Peyer's patch (tissue), 4 donors: Measurements from ENCODE around the gene CREB3. TPM values are rescaled to one million over a fixed set of nuclear protein-coding genes. Genes with fewer than 3 reads are reported as not detected.
A peak's percentile ranks its signal among the peaks of the same experiment; 100 is the strongest.

Source experiments
- DNase-seq, 3 donors: peaks; one replicate each; pipeline ENCODE4 v3.0.0-alpha.2; 2017 to 2019
- H3K27ac ChIP-seq, 4 donors: fragments of 200-600 bp; sonication (generic); one replicate each; pipeline ENCODE4 v1.5.1; 2016 to 2019
- H3K27me3 ChIP-seq, 2 donors: fragments of 200-600 bp; sonication (generic); one replicate each; pipeline ENCODE4 v1.5.1; 2019
- H3K36me3 ChIP-seq, 3 donors: fragments of 200-600 bp; sonication (generic); one replicate each; pipeline ENCODE4 v1.5.1; 2016 to 2019
- H3K4me1 ChIP-seq, 4 donors: fragments of 200-600 bp; sonication (generic); one replicate each; pipeline ENCODE4 v1.5.1; 2016 to 2019
- H3K4me3 ChIP-seq, 4 donors: fragments of 200-600 bp; sonication (generic); 1 replicate in 3 of 4; 2 replicates in 1 of 4; pipeline ENCODE4 v1.5.1; 2016 to 2019; ENCODE audit warnings: mild to moderate bottlenecking in 1 of 4
- H3K9me3 ChIP-seq, 4 donors: fragments of 200-600 bp; sonication (generic); one replicate each; pipeline ENCODE4 v1.5.1; 2016 to 2019; ENCODE audit warnings: mild to moderate bottlenecking in 1 of 4
- POLR2A ChIP-seq, 2 donors: fragments of 450-650 bp; IDR thresholded peaks; one replicate each; pipeline ENCODE4 v1.5.1; 2017; ENCODE audit warnings: antibody characterized with exemption in 2 of 2, mild to moderate bottlenecking in 2 of 2, moderate library complexity in 2 of 2
- total RNA-seq, 4 donors: library from RNA; depleted of rRNA; stranded (reverse); fragments of >200 nt; gene quantifications; one replicate each; pipeline ENCODE4 v1.1.0, GENCODE V29; 2016
- TF ChIP-seq, protein P1 (sequence below), 6 experiments: fragments of 450-650 bp in 4 of 6; fragments of 200-600 bp in 2 of 6; sonication (generic) in 1 of 6; IDR thresholded peaks; one replicate each; pipeline ENCODE4 v1.5.1; 2017 to 2019; ENCODE audit warnings: antibody characterized with exemption in 6 of 6, mild to moderate bottlenecking in 3 of 6, moderate library complexity in 1 of 6

CREB3 gene
- total RNA-seq, 4 donors from 2014 or later: 19.8 to 34.3 (median 28.5) TPM

DNA sequence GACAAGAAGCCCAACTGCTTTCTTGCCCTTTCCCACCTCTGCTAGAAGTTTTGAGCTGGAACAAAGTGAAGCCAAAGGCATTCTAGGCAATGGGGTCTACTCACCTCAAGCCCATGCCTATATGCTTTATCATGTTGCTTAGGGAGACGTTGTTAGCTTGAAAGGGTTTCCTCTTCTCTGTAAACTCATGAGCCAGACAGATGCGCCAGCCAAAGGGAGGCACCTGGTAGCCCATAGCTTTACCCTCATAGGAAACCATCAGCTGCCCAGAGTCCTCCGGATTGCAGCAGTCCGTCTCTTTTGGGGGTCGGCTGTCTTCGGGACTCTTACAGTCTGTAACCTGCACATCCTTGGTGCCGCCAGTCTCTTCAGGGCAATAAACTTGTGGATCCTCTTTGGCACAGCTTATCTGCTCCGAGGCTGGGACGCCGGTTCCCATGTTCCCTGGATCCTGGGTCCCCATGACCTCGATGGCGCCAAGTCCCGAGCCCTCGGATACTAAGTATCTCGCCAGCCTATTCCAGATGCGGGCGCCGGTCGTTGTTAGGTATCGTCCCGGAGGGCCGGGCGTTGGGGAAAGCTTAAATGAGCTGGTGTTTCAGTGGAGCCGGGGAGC lies 15.9 kb downstream of the CREB3 start:
- Histone ChIP-seq H3K4me3 (peak overlapping the region; percentile 90 to 96 (median 94)), H3K27ac (peak overlapping the region; percentile 97 to 99 (median 97)), H3K9me3 (no peaks in the 10 kb centered on the region), H3K27me3 (no peaks in the 10 kb centered on the region), H3K4me1 (peaks cover 0 to 52% (median 17%) of the 10 kb centered on the region in 4 donors), H3K36me3 (peaks cover 0 to 47% (median 0%) of the 10 kb centered on the region in 3 donors)
- DNase-seq: no peak
- no peak for TF ChIP-seq POLR2A (IDR thresholded peaks at IDR 0.05)
- TF ChIP-seq, protein P1, sequence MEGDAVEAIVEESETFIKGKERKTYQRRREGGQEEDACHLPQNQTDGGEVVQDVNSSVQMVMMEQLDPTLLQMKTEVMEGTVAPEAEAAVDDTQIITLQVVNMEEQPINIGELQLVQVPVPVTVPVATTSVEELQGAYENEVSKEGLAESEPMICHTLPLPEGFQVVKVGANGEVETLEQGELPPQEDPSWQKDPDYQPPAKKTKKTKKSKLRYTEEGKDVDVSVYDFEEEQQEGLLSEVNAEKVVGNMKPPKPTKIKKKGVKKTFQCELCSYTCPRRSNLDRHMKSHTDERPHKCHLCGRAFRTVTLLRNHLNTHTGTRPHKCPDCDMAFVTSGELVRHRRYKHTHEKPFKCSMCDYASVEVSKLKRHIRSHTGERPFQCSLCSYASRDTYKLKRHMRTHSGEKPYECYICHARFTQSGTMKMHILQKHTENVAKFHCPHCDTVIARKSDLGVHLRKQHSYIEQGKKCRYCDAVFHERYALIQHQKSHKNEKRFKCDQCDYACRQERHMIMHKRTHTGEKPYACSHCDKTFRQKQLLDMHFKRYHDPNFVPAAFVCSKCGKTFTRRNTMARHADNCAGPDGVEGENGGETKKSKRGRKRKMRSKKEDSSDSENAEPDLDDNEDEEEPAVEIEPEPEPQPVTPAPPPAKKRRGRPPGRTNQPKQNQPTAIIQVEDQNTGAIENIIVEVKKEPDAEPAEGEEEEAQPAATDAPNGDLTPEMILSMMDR (IDR thresholded peaks at IDR 0.05): no peak

DNA sequence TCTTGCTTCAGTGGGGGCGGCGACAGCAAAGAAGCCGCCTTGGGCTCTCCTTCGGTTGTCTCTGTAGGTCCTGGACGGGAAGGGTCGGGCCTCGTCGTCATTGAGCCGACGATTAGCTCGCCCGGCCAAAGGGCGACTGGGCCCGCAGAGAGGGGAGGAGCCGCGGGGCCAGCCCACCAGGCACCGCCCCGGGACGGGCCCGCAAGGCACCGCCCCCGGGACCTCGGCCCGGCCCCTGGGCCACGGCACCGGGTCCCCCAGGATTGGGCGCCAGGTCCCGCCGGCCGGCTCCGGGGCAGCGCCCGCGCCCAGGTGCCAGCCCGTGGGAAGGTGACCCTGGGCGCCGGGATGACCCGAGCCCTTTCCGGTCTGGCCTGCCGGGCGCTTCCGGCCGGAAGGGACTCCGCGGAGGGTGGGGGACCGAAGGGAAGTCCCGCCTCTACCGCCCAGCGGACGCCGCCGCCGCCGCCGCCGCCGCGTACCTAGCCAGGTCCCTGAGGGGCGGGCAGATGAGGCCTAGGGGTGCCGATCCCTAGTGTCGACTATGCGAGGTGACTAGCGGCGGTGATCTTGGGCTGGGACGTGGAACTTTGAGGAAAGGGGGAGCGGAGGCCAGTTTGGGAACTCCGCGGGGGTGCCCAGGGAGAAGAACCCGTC lies 16.5 kb downstream of the CREB3 start, which contains the start of the genes GBA2 and RGP1:
Gene GBA2, minus strand, starts transcription at position 371 of the 657 bp plus-strand sequence. CDS start 524 bp downstream, outside the sequence.
Gene RGP1, plus strand, starts transcription at position 430 of the 657 bp plus-strand sequence. CDS start 469 bp downstream, outside the sequence.
- Histone ChIP-seq H3K27me3 (no peaks in the 10 kb centered on the region), H3K36me3 (peaks cover 0 to 47% (median 0%) of the 10 kb centered on the region in 3 donors), H3K4me1 (peaks cover 0 to 45% (median 17%) of the 10 kb centered on the region in 4 donors), H3K27ac (peak within 1 kb of the TSS; percentile 97 to 99 (median 97)), H3K9me3 (no peaks in the 10 kb centered on the region), H3K4me3 (peak within 1 kb of the TSS; percentile 90 to 96 (median 94))
- TF ChIP-seq POLR2A (IDR thresholded peaks at IDR 0.05): peak; percentile 88 to 90
- TF ChIP-seq, protein P1 (IDR thresholded peaks at IDR 0.05): no peak
- DNase-seq: peak; percentile 76 to 93 (median 93)

DNA sequence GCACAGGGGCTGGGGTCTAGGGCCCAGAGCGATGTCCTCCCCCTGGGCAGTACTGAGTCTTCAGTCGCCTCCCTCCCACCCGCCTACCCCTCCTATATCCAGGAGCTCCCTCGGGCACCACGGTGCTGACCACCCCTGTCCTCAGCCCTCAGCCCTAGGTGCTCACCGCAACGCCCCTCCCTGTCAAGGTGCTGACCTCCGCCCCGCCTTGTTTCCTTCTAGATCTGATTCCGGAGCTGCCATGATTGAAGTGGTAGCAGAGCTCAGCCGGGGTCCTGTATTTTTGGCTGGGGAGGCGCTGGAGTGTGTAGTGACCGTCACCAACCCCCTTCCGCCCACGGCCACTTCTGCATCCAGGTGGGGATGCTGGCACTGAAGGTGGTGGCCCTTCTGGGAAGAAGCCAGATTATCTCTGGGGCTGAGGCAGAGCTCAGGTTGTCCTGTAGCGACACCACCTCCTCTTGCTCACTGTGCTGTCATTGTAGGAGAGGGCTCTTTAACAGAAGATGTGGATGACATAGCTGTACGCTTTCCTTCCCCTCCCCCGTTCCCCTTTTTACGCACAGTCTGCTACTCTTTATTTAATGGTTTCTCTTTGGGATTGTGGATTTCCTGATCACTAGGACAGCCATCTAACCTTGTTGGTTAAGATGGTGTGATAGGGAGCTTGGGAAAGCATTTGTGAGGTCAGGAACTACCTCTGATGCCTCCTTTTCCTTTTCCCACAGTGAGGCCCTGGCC lies 17.2 kb downstream of the CREB3 start:
- peak; percentile 69 to 86 (median 81) for DNase-seq
- H3K4me3 ChIP-seq: peak overlapping the region; percentile 90 to 96 (median 94)
- no peaks in the 10 kb centered on the region for H3K9me3 ChIP-seq
- peaks cover 0 to 38% (median 17%) of the 10 kb centered on the region in 4 donors for H3K4me1 ChIP-seq
- peak overlapping the region; percentile 97 to 99 (median 97) for H3K27ac ChIP-seq
- TF ChIP-seq, protein P1 (IDR thresholded peaks at IDR 0.05): peak in 2 of 6 experiments; percentile 4 to 8
- peak in 1 of 2 donors; percentile 26 for TF ChIP-seq POLR2A (IDR thresholded peaks at IDR 0.05)
- peaks cover 0 to 47% (median 0%) of the 10 kb centered on the region in 3 donors for H3K36me3 ChIP-seq
- H3K27me3 ChIP-seq: no peaks in the 10 kb centered on the region

DNA sequence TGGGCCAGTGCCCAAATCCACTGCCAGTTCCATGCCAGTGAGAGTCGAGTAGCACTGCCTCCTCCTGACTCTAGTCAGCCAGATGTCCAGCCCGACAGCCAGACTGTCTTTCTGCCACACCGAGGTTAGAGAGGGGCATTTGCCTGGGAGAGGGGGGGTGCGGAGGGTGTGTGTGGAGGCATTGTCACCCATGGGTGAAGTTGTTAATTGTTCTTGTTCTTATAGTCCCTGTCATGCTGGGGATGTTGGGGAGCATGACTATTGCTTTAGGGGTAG lies 17.7 kb downstream of the CREB3 start:
- TF ChIP-seq POLR2A (IDR thresholded peaks at IDR 0.05): no peak
- TF ChIP-seq, protein P1 (IDR thresholded peaks at IDR 0.05): no peak
- peaks cover 0 to 33% (median 17%) of the 10 kb centered on the region in 4 donors for H3K4me1 ChIP-seq
- H3K36me3 ChIP-seq: peaks cover 0 to 47% (median 0%) of the 10 kb centered on the region in 3 donors
- H3K9me3 ChIP-seq: no peaks in the 10 kb centered on the region
- peak overlapping the region; percentile 97 to 99 (median 97) for H3K27ac ChIP-seq
- no peak for DNase-seq
- H3K27me3 ChIP-seq: no peaks in the 10 kb centered on the region
- peak overlapping the region in 3 of 4 donors; percentile 90 to 96 (median 93) for H3K4me3 ChIP-seq

DNA sequence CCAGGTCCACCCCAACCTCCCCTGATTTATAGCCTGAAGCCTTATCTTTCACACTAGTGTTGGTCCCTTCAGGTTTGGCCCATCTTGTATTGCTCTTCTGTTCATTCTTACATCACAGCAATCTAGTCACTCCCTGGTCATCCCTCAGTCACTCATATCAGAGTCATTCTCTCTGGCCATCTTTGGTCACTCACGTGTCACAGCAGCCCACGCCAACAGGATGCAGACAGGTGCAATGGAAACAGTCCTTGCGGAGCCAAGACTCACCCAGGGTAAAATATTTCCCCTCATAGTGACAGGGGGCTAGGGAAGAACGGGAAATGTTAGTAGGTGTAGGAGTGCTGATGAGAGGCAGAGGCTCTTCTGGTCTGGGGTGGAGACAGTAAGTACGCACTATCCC lies 21.0 kb downstream of the CREB3 start:
- peaks cover 0 to 47% (median 0%) of the 10 kb centered on the region in 3 donors for H3K36me3 ChIP-seq
- H3K9me3 ChIP-seq: no peaks in the 10 kb centered on the region
- no peak overlapping the region for H3K27ac ChIP-seq
- TF ChIP-seq POLR2A (IDR thresholded peaks at IDR 0.05): no peak
- TF ChIP-seq, protein P1 (IDR thresholded peaks at IDR 0.05): no peak
- no peak overlapping the region for H3K4me3 ChIP-seq
- no peak for DNase-seq
- no peaks in the 10 kb centered on the region for H3K27me3 ChIP-seq
- H3K4me1 ChIP-seq: peaks cover 0 to 22% (median 9%) of the 10 kb centered on the region in 4 donors
